SK-N-SH (cell line): ENCODE results near the gene CIITA. TPM values are rescaled to one million over a fixed set of nuclear protein-coding genes. Genes with fewer than 3 reads are reported as not detected.

Experiments used
- CTCF ChIA-PET: fragments of 300-600, 350-600 bp; formaldehyde crosslinking; extraction: SDS; loops from one replicate; lab custom pipeline; 2021; lab: Yijun Ruan, JAX
- POLR2A ChIA-PET: fragments of 350-600 bp; sonication (Branson Sonifier 250); formaldehyde crosslinking; extraction: SDS; loops from one replicate; lab custom pipeline; 2020; ENCODE audit warnings: antibody characterized with exemption, inconsistent platforms; lab: Yijun Ruan, JAX
- DNase-seq: peaks from one replicate; pipeline ENCODE4 v3.0.0; 2012
- H2AFZ ChIP-seq: fragments of 200-600 bp; sonication (generic); 2 replicates; pipeline ENCODE4 v1.8.1; 2016; ENCODE audit warnings: antibody characterized with exemption, mild to moderate bottlenecking, low read depth
- H3F3A ChIP-seq: fragments of 200-600 bp; sonication (generic); replicated peaks from 2 replicates; pipeline ENCODE3; 2016; ENCODE audit warnings: antibody characterized with exemption, mild to moderate bottlenecking; ENCODE audit not compliant: insufficient read depth
- H3K27ac ChIP-seq, 2 experiments: fragments of 200-500 bp in 1 of 2; fragments of 200-600 bp in 1 of 2; sonication (Bioruptor generic) in 1 of 2; sonication (generic), shearing (Covaris generic) in 1 of 2; 2 replicates each; pipeline versions ENCODE4 v1.5.1 to v1.6.1; 2014 to 2016; ENCODE audit warnings: low read depth in 2 of 2, inconsistent platforms in 1 of 2, low read length in 1 of 2, mild to moderate bottlenecking in 1 of 2, mixed read lengths in 1 of 2
- H3K27me3 ChIP-seq: fragments of 200-600 bp; sonication (generic), shearing (Covaris generic); 2 replicates; pipeline ENCODE4 v1.6.1; 2016; ENCODE audit warnings: mixed run types; ENCODE audit not compliant: insufficient read depth
- H3K36me3 ChIP-seq, 2 experiments: fragments of 200-500 bp in 1 of 2; fragments of 200-600 bp in 1 of 2; sonication (Bioruptor generic) in 1 of 2; sonication (generic) in 1 of 2; replicated peaks in 1 of 2; 2 replicates each; pipeline versions ENCODE3 to v1.5.1; 2014 to 2016; ENCODE audit warnings: low read length in 1 of 2, mild to moderate bottlenecking in 1 of 2; ENCODE audit not compliant: insufficient read depth in 2 of 2, control insufficient read depth in 1 of 2
- H3K4me1 ChIP-seq, 2 experiments: fragments of 200-500 bp in 1 of 2; fragments of 200-600 bp in 1 of 2; sonication (Bioruptor generic) in 1 of 2; sonication (generic), shearing (Covaris generic) in 1 of 2; 2 replicates each; pipeline versions ENCODE4 v1.5.1 to v1.6.1; 2014 to 2016; ENCODE audit warnings: low read depth in 1 of 2, low read length in 1 of 2, mixed run types in 1 of 2; ENCODE audit not compliant: insufficient read depth in 2 of 2, control insufficient read depth in 1 of 2
- H3K4me2 ChIP-seq: fragments of 200-600 bp; sonication (generic), shearing (Covaris generic); 2 replicates; pipeline ENCODE4 v1.6.1; 2017; ENCODE audit warnings: mixed run types
- H3K4me3 ChIP-seq, 2 experiments: fragments of 200-500 bp in 1 of 2; fragments of 200-600 bp in 1 of 2; sonication (Bioruptor generic) in 1 of 2; sonication (generic), shearing (Covaris generic) in 1 of 2; 2 replicates each; pipeline versions ENCODE4 v1.5.1 to v1.8.1; 2014 to 2016; ENCODE audit warnings: low read depth in 2 of 2, inconsistent platforms in 1 of 2, low read length in 1 of 2, mild to moderate bottlenecking in 1 of 2, mixed read lengths in 1 of 2, moderate library complexity in 1 of 2
- H3K79me2 ChIP-seq: fragments of 200-600 bp; sonication (generic); 2 replicates; pipeline ENCODE4 v1.8.1; 2017; ENCODE audit warnings: mild to moderate bottlenecking; ENCODE audit not compliant: insufficient read depth
- H3K9ac ChIP-seq: fragments of 200-600 bp; sonication (generic); 2 replicates; pipeline ENCODE4 v1.6.1; 2017; ENCODE audit warnings: mixed run types
- H3K9me2 ChIP-seq: fragments of 200-600 bp; sonication (generic); 2 replicates; pipeline ENCODE4 v1.6.1; 2017; ENCODE audit warnings: mixed run types
- H3K9me3 ChIP-seq: fragments of 200-600 bp; sonication (generic); 2 replicates; pipeline ENCODE4 v1.6.1; 2017; ENCODE audit warnings: mixed run types, mild to moderate bottlenecking, moderate library complexity
- H4K20me1 ChIP-seq: fragments of 200-600 bp; sonication (generic); 2 replicates; pipeline ENCODE4 v1.6.1; 2017; ENCODE audit warnings: mild to moderate bottlenecking, mixed run types; ENCODE audit not compliant: insufficient read depth
- FOXJ3 ChIP-seq: sonication (generic); formaldehyde crosslinking; IDR thresholded peaks from 2 replicates; pipeline ENCODE4 v1.5.1; 2020; ENCODE audit warnings: mild to moderate bottlenecking, missing genetic modification reagents
- GATA2 ChIP-seq: sonication (generic); formaldehyde crosslinking; IDR thresholded peaks from 2 replicates; pipeline ENCODE4 v1.5.0; 2020; ENCODE audit warnings: mild to moderate bottlenecking, missing genetic modification reagents
- JUND ChIP-seq: IDR thresholded peaks from 2 replicates; pipeline ENCODE4 v1.4.0; 2012
- MEF2A ChIP-seq: IDR thresholded peaks from 2 replicates; pipeline ENCODE4 v1.4.0; 2012; ENCODE audit warnings: low read depth, borderline replicate concordance
- NFIC ChIP-seq: IDR thresholded peaks from 2 replicates; pipeline ENCODE4 v1.4.0; 2012; ENCODE audit warnings: borderline replicate concordance
- NRF1 ChIP-seq: IDR thresholded peaks from 2 replicates; pipeline ENCODE4 v1.6.1; 2012; ENCODE audit warnings: low read depth, mild to moderate bottlenecking, low read length
- RCOR1 ChIP-seq: fragments of 150-350 bp; IDR thresholded peaks from 2 replicates; pipeline ENCODE4 v1.6.1; 2017; ENCODE audit warnings: antibody characterized with exemption, low read length
- RFX5 ChIP-seq: IDR thresholded peaks from 2 replicates; pipeline ENCODE4 v1.6.1; 2012; ENCODE audit warnings: mild to moderate bottlenecking, improper control_type of control experiment, low read length
- RXRA ChIP-seq: IDR thresholded peaks from 2 replicates; pipeline ENCODE4 v1.4.0; 2012; ENCODE audit warnings: low read depth, mild to moderate bottlenecking, borderline replicate concordance
- TEAD4 ChIP-seq: IDR thresholded peaks from 2 replicates; pipeline ENCODE4 v1.4.0; 2012; ENCODE audit warnings: mild to moderate bottlenecking, borderline replicate concordance; ENCODE audit not compliant: insufficient read depth
- USF2 ChIP-seq: fragments of 150-350 bp; IDR thresholded peaks from 2 replicates; pipeline ENCODE4 v1.6.1; 2017; ENCODE audit warnings: antibody characterized with exemption, low read length, low read depth, borderline replicate concordance
- WGBS: methylation state at CpG from one replicate; pipeline ENCODE4 v1.1.6; 2017; ENCODE audit warnings: low lambda C conversion rate; 5-methylcytosine and 5-hydroxymethylcytosine counted together
- polyA plus RNA-seq, 3 experiments: library from polyadenylated mRNA; depleted of rRNA; stranded (reverse); fragments of >200 nt; gene quantifications; 2 replicates each; pipeline ENCODE4 v1.2.3, GENCODE V29; 2012
- TF ChIP-seq, protein P1 (sequence below): fragments of 150-350 bp; IDR thresholded peaks from 2 replicates; pipeline ENCODE4 v1.6.1; 2016; ENCODE audit warnings: mild to moderate bottlenecking, low read depth, low read length
- TF ChIP-seq, protein P2 (sequence below): IDR thresholded peaks from 2 replicates; pipeline ENCODE4 v1.4.0; 2012; ENCODE audit warnings: low read depth

CIITA gene
- polyA plus RNA-seq, 1 of the 3 experiments (the other 2 are of a cell fraction) = 0.23 TPM

DNA sequence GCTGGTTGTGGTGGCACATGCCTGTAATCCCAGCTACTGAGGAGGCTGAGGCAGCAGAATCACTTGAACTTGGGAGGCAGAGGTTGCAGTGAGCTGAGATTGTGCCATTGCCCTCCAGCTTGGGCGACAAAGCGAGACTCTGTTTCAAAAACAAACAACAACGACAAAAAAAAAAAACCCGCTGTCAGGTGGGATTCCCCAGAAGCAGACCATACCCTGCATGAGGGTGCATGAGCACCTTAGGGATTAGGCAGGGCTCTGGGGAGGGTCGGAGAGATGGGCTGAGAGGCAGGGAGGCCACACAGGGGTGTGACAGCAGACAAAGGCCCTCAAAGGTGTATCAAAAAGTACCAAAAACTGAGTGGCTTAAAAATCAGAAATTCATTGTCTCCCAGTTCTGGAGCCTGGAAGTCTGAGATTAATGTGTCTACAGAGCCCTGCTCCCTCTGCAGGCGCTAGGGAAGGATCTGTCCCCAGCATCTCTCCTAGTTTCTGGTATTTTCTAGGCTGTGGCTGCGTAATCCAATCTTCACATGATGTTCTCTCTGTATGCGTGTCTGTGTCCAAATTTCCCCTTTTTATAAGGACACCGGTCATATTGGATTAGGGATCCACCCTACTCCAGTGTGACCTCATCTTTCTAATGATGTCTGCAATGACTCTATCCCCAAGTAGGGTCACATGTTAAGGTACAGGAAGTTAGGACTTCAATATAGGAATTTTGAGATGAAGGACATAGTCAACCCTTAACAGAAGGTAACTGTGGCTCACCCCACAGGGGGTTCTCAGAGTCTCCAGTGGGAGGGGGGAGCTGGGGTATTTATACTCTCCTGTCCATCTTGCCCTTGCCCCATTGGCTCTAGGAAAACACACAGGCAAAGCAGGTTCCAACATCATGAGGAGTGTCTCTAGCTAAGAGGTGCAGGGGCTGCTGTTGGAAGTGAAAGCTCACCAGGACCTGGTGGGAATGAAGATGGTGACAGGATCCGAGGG is 44.8 kb upstream of the CIITA start (continued):
- TF ChIP-seq, protein P1, sequence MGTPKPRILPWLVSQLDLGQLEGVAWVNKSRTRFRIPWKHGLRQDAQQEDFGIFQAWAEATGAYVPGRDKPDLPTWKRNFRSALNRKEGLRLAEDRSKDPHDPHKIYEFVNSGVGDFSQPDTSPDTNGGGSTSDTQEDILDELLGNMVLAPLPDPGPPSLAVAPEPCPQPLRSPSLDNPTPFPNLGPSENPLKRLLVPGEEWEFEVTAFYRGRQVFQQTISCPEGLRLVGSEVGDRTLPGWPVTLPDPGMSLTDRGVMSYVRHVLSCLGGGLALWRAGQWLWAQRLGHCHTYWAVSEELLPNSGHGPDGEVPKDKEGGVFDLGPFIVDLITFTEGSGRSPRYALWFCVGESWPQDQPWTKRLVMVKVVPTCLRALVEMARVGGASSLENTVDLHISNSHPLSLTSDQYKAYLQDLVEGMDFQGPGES = no peak
- TF ChIP-seq RFX5 (no peak), MEF2A (no peak), NFIC (no peak), FOXJ3 (no peak), RCOR1 (no peak), NRF1 (no peak), GATA2 (CRISPR knock-in tag) (no peak)
- TF ChIP-seq, all 33 proteins: peak for 0

DNA sequence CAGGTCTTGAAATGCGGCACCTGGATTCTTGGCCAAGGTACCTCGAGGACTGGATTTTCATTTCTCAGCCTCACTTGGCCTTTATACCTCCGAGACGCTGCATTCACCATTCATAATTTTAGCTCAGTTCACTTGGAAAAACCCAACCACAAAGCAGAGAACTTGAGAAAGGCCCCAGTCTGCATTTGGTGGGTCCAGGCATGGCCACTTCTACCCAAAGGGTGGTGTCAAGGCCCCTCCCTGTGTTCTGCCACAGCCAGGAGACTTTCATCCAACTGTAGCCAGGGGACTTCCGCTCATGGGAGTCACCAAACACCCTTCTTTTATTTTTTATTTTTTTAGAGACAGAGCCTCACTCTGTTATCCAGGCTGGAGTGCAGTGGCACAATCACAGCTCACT is 43.7 kb upstream of the CIITA start:
- no peak overlapping the region for H3K4me2 ChIP-seq
- no peaks in the 10 kb centered on the region for H4K20me1 ChIP-seq
- H3K9me2 ChIP-seq = no peaks in the 10 kb centered on the region
- H3K36me3 ChIP-seq = no peaks in the 10 kb centered on the region
- TF ChIP-seq, protein P2, sequence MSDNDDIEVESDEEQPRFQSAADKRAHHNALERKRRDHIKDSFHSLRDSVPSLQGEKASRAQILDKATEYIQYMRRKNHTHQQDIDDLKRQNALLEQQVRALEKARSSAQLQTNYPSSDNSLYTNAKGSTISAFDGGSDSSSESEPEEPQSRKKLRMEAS = no peak
- TF ChIP-seq NRF1 = no peak
- TF ChIP-seq TEAD4 = no peak
- TF ChIP-seq USF2 = no peak
- TF ChIP-seq RXRA = no peak
- TF ChIP-seq RCOR1 = no peak
- TF ChIP-seq JUND = no peak
- CTCF ChIA-PET = no interaction called here
- no peaks in the 10 kb centered on the region for H3F3A ChIP-seq
- H3K9me3 ChIP-seq = no peaks in the 10 kb centered on the region
- H3K4me3 ChIP-seq = no peak overlapping the region
- peaks cover 2 to 12% of the 10 kb centered on the region in 2 experiments; a peak in 3 of 4 replicates for H3K4me1 ChIP-seq
- POLR2A ChIA-PET = no interaction called here
- no peaks in the 10 kb centered on the region for H3K79me2 ChIP-seq
- H3K9ac ChIP-seq = no peak overlapping the region
- H3K27ac ChIP-seq = no peak overlapping the region
- no peak for DNase-seq
- H3K27me3 ChIP-seq = no peaks in the 10 kb centered on the region; the same call in 1 of the 2 replicates
- no peak overlapping the region for H2AFZ ChIP-seq
- 81% methylated on average over 5 of the region's 5 CpGs for WGBS
